SK-N-SH (cell line): Measurements from ENCODE around the gene DCST1. TPM values are rescaled to one million over a fixed set of nuclear protein-coding genes. Genes with fewer than 3 reads are reported as not detected.
A peak's percentile ranks its signal among the peaks of the same experiment; 100 is the strongest.

ENCODE experiments used
- CTCF ChIA-PET: fragments of 300-600, 350-600 bp; formaldehyde crosslinking; extraction: SDS; loops from one replicate; lab custom pipeline; 2021; lab: Yijun Ruan, JAX
- POLR2A ChIA-PET: fragments of 350-600 bp; sonication (Branson Sonifier 250); formaldehyde crosslinking; extraction: SDS; loops from one replicate; lab custom pipeline; 2020; ENCODE audit warnings: antibody characterized with exemption, inconsistent platforms; lab: Yijun Ruan, JAX
- DNase-seq: peaks from one replicate; pipeline ENCODE4 v3.0.0; 2012
- H2AFZ ChIP-seq: fragments of 200-600 bp; sonication (generic); 2 replicates; pipeline ENCODE4 v1.8.1; 2016; ENCODE audit warnings: antibody characterized with exemption, mild to moderate bottlenecking, low read depth
- H3F3A ChIP-seq: fragments of 200-600 bp; sonication (generic); replicated peaks from 2 replicates; pipeline ENCODE3; 2016; ENCODE audit warnings: antibody characterized with exemption, mild to moderate bottlenecking; ENCODE audit not compliant: insufficient read depth
- H3K27ac ChIP-seq, 2 experiments: fragments of 200-500 bp in 1 of 2; fragments of 200-600 bp in 1 of 2; sonication (Bioruptor generic) in 1 of 2; sonication (generic), shearing (Covaris generic) in 1 of 2; 2 replicates each; pipeline versions ENCODE4 v1.5.1 to v1.6.1; 2014 to 2016; ENCODE audit warnings: low read depth in 2 of 2, inconsistent platforms in 1 of 2, low read length in 1 of 2, mild to moderate bottlenecking in 1 of 2, mixed read lengths in 1 of 2
- H3K27me3 ChIP-seq: fragments of 200-600 bp; sonication (generic), shearing (Covaris generic); 2 replicates; pipeline ENCODE4 v1.6.1; 2016; ENCODE audit warnings: mixed run types; ENCODE audit not compliant: insufficient read depth
- H3K36me3 ChIP-seq, 2 experiments: fragments of 200-500 bp in 1 of 2; fragments of 200-600 bp in 1 of 2; sonication (Bioruptor generic) in 1 of 2; sonication (generic) in 1 of 2; replicated peaks in 1 of 2; 2 replicates each; pipeline versions ENCODE3 to v1.5.1; 2014 to 2016; ENCODE audit warnings: low read length in 1 of 2, mild to moderate bottlenecking in 1 of 2; ENCODE audit not compliant: insufficient read depth in 2 of 2, control insufficient read depth in 1 of 2
- H3K4me1 ChIP-seq, 2 experiments: fragments of 200-500 bp in 1 of 2; fragments of 200-600 bp in 1 of 2; sonication (Bioruptor generic) in 1 of 2; sonication (generic), shearing (Covaris generic) in 1 of 2; 2 replicates each; pipeline versions ENCODE4 v1.5.1 to v1.6.1; 2014 to 2016; ENCODE audit warnings: low read depth in 1 of 2, low read length in 1 of 2, mixed run types in 1 of 2; ENCODE audit not compliant: insufficient read depth in 2 of 2, control insufficient read depth in 1 of 2
- H3K4me2 ChIP-seq: fragments of 200-600 bp; sonication (generic), shearing (Covaris generic); 2 replicates; pipeline ENCODE4 v1.6.1; 2017; ENCODE audit warnings: mixed run types
- H3K4me3 ChIP-seq, 2 experiments: fragments of 200-500 bp in 1 of 2; fragments of 200-600 bp in 1 of 2; sonication (Bioruptor generic) in 1 of 2; sonication (generic), shearing (Covaris generic) in 1 of 2; 2 replicates each; pipeline versions ENCODE4 v1.5.1 to v1.8.1; 2014 to 2016; ENCODE audit warnings: low read depth in 2 of 2, inconsistent platforms in 1 of 2, low read length in 1 of 2, mild to moderate bottlenecking in 1 of 2, mixed read lengths in 1 of 2, moderate library complexity in 1 of 2
- H3K79me2 ChIP-seq: fragments of 200-600 bp; sonication (generic); 2 replicates; pipeline ENCODE4 v1.8.1; 2017; ENCODE audit warnings: mild to moderate bottlenecking; ENCODE audit not compliant: insufficient read depth
- H3K9ac ChIP-seq: fragments of 200-600 bp; sonication (generic); 2 replicates; pipeline ENCODE4 v1.6.1; 2017; ENCODE audit warnings: mixed run types
- H3K9me2 ChIP-seq: fragments of 200-600 bp; sonication (generic); 2 replicates; pipeline ENCODE4 v1.6.1; 2017; ENCODE audit warnings: mixed run types
- H3K9me3 ChIP-seq: fragments of 200-600 bp; sonication (generic); 2 replicates; pipeline ENCODE4 v1.6.1; 2017; ENCODE audit warnings: mixed run types, mild to moderate bottlenecking, moderate library complexity
- H4K20me1 ChIP-seq: fragments of 200-600 bp; sonication (generic); 2 replicates; pipeline ENCODE4 v1.6.1; 2017; ENCODE audit warnings: mild to moderate bottlenecking, mixed run types; ENCODE audit not compliant: insufficient read depth
- EZH2phosphoT487 ChIP-seq: fragments of 200-600 bp; sonication (generic); IDR thresholded peaks from 2 replicates; pipeline ENCODE4 v1.6.1; 2017; ENCODE audit warnings: low read depth, mixed run types, mild to moderate bottlenecking, antibody characterized with exemption, moderate library complexity, borderline replicate concordance
- FOXJ3 ChIP-seq: sonication (generic); formaldehyde crosslinking; IDR thresholded peaks from 2 replicates; pipeline ENCODE4 v1.5.1; 2020; ENCODE audit warnings: mild to moderate bottlenecking, missing genetic modification reagents
- JUND ChIP-seq: IDR thresholded peaks from 2 replicates; pipeline ENCODE4 v1.4.0; 2012
- MXI1 ChIP-seq: IDR thresholded peaks from 2 replicates; pipeline ENCODE4 v1.6.1; 2012; ENCODE audit warnings: mild to moderate bottlenecking, low read depth, low read length, improper control_type of control experiment
- NRF1 ChIP-seq: IDR thresholded peaks from 2 replicates; pipeline ENCODE4 v1.6.1; 2012; ENCODE audit warnings: low read depth, mild to moderate bottlenecking, low read length
- RFX5 ChIP-seq: IDR thresholded peaks from 2 replicates; pipeline ENCODE4 v1.6.1; 2012; ENCODE audit warnings: mild to moderate bottlenecking, improper control_type of control experiment, low read length
- TAF1 ChIP-seq: IDR thresholded peaks from 2 replicates; pipeline ENCODE4 v1.6.1; 2012; ENCODE audit warnings: low read depth, mild to moderate bottlenecking, low read length, moderate library complexity, borderline replicate concordance
- TCF12 ChIP-seq: IDR thresholded peaks from 2 replicates; pipeline ENCODE4 v1.4.0; 2012
- TEAD4 ChIP-seq: IDR thresholded peaks from 2 replicates; pipeline ENCODE4 v1.4.0; 2012; ENCODE audit warnings: mild to moderate bottlenecking, borderline replicate concordance; ENCODE audit not compliant: insufficient read depth
- WGBS: methylation state at CpG from one replicate; pipeline ENCODE4 v1.1.6; 2017; ENCODE audit warnings: low lambda C conversion rate; 5-methylcytosine and 5-hydroxymethylcytosine counted together
- polyA plus RNA-seq, 3 experiments: library from polyadenylated mRNA; depleted of rRNA; stranded (reverse); fragments of >200 nt; gene quantifications; 2 replicates each; pipeline ENCODE4 v1.2.3, GENCODE V29; 2012
- TF ChIP-seq, protein P1 (sequence below): IDR thresholded peaks from 2 replicates; pipeline ENCODE4; 2012
- TF ChIP-seq, protein P2 (sequence below): fragments of 200-600 bp; sonication (generic); IDR thresholded peaks from 2 replicates; pipeline ENCODE4 v1.6.1; 2017; ENCODE audit warnings: antibody characterized with exemption, mild to moderate bottlenecking, moderate library complexity
- TF ChIP-seq, protein P3 (sequence below): IDR thresholded peaks from 2 replicates; pipeline ENCODE4 v1.4.0; 2012; ENCODE audit warnings: low read depth, borderline replicate concordance
- TF ChIP-seq, protein P4 (sequence below): IDR thresholded peaks from 2 replicates; pipeline ENCODE4 v1.6.1; 2012; ENCODE audit warnings: mild to moderate bottlenecking, low read depth, low read length, moderate library complexity
- TF ChIP-seq, protein P5 (sequence below): IDR thresholded peaks from 2 replicates; pipeline ENCODE4 v1.4.0; 2012; ENCODE audit warnings: low read depth

The DCST1 gene
- polyA plus RNA-seq, 1 of the 3 experiments (the other 2 are of a cell fraction), result not detected

DNA sequence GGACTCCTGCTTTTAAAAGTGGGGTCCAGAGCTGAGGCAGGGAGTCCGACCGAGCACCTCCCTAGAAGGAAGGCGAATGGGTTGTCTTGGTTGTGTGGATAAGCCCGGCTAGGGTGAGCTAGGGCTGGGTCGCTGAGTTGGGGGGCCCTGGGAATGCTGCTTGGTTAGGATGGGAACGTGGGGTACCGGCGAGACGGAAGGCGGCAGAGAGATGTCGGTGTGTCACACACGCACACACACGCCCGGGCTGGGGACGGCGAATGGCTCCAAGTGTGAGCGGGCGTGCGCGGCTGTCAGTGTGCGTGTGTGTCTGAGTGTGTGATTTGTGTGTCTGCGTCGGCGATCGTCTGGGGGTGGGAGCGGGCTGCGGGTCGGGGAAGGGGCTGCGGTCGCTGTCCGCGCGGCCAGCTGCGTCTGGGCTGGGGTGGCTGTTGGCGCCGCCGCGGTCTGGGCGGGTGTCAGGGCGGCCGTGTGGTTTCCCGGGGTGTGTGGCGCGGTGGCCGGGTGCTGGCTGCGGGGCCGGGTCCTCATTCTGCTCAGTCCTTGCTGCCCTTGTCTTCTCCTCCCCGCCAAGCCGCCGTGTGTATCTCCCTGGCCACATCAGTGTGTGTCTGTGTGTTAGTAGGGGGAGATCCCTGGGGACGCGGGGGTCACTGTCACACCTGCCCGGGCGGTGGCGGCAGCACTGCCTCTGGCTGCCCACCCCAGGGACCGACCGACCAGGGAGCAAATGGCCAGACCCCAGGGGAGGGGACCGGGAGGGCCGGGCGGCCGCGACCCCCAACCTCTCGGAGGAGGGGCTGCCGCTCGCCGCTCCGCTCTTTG lies 46.1 kb downstream of the DCST1 start:
- no peak overlapping the region for H3K9ac ChIP-seq
- WGBS, result 1% methylated on average over 37 of the region's 67 CpGs
- peak; percentile 75 for DNase-seq
- peaks cover 23% of the 10 kb centered on the region for H3K27me3 ChIP-seq
- peak overlapping the region; percentile 87 for H3K4me2 ChIP-seq
- peaks cover 10% of the 10 kb centered on the region for H3F3A ChIP-seq
- H3K79me2 ChIP-seq, result no peaks in the 10 kb centered on the region
- CTCF ChIA-PET, result interaction anchor here (1.0 to 29.9 kb wide), 14 partner anchors 11 to 117 kb away, joined by 3 to 573 read pairs (median 4); partner anchors contain the start of genes ADAM15, DCST1, DCST2 and EFNA4
- H3K27ac ChIP-seq, result peak overlapping the region in 1 of 2 experiments; percentile 71; a peak in 1 of 4 replicates
- TF ChIP-seq MXI1, result peak; percentile 71; the same call in 1 of the 2 replicates
- TF ChIP-seq, protein P1, sequence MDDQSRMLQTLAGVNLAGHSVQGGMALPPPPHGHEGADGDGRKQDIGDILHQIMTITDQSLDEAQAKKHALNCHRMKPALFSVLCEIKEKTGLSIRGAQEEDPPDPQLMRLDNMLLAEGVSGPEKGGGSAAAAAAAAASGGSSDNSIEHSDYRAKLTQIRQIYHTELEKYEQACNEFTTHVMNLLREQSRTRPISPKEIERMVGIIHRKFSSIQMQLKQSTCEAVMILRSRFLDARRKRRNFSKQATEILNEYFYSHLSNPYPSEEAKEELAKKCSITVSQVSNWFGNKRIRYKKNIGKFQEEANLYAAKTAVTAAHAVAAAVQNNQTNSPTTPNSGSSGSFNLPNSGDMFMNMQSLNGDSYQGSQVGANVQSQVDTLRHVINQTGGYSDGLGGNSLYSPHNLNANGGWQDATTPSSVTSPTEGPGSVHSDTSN, result no peak
- TF ChIP-seq TCF12, result no peak
- TF ChIP-seq, protein P2, sequence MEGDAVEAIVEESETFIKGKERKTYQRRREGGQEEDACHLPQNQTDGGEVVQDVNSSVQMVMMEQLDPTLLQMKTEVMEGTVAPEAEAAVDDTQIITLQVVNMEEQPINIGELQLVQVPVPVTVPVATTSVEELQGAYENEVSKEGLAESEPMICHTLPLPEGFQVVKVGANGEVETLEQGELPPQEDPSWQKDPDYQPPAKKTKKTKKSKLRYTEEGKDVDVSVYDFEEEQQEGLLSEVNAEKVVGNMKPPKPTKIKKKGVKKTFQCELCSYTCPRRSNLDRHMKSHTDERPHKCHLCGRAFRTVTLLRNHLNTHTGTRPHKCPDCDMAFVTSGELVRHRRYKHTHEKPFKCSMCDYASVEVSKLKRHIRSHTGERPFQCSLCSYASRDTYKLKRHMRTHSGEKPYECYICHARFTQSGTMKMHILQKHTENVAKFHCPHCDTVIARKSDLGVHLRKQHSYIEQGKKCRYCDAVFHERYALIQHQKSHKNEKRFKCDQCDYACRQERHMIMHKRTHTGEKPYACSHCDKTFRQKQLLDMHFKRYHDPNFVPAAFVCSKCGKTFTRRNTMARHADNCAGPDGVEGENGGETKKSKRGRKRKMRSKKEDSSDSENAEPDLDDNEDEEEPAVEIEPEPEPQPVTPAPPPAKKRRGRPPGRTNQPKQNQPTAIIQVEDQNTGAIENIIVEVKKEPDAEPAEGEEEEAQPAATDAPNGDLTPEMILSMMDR, result no peak
- TF ChIP-seq, protein P3, sequence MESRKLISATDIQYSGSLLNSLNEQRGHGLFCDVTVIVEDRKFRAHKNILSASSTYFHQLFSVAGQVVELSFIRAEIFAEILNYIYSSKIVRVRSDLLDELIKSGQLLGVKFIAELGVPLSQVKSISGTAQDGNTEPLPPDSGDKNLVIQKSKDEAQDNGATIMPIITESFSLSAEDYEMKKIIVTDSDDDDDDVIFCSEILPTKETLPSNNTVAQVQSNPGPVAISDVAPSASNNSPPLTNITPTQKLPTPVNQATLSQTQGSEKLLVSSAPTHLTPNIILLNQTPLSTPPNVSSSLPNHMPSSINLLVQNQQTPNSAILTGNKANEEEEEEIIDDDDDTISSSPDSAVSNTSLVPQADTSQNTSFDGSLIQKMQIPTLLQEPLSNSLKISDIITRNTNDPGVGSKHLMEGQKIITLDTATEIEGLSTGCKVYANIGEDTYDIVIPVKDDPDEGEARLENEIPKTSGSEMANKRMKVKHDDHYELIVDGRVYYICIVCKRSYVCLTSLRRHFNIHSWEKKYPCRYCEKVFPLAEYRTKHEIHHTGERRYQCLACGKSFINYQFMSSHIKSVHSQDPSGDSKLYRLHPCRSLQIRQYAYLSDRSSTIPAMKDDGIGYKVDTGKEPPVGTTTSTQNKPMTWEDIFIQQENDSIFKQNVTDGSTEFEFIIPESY, result no peak
- TF ChIP-seq FOXJ3 (CRISPR knock-in tag), result no peak
- TF ChIP-seq, protein P4, sequence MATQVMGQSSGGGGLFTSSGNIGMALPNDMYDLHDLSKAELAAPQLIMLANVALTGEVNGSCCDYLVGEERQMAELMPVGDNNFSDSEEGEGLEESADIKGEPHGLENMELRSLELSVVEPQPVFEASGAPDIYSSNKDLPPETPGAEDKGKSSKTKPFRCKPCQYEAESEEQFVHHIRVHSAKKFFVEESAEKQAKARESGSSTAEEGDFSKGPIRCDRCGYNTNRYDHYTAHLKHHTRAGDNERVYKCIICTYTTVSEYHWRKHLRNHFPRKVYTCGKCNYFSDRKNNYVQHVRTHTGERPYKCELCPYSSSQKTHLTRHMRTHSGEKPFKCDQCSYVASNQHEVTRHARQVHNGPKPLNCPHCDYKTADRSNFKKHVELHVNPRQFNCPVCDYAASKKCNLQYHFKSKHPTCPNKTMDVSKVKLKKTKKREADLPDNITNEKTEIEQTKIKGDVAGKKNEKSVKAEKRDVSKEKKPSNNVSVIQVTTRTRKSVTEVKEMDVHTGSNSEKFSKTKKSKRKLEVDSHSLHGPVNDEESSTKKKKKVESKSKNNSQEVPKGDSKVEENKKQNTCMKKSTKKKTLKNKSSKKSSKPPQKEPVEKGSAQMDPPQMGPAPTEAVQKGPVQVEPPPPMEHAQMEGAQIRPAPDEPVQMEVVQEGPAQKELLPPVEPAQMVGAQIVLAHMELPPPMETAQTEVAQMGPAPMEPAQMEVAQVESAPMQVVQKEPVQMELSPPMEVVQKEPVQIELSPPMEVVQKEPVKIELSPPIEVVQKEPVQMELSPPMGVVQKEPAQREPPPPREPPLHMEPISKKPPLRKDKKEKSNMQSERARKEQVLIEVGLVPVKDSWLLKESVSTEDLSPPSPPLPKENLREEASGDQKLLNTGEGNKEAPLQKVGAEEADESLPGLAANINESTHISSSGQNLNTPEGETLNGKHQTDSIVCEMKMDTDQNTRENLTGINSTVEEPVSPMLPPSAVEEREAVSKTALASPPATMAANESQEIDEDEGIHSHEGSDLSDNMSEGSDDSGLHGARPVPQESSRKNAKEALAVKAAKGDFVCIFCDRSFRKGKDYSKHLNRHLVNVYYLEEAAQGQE, result no peak
- TF ChIP-seq JUND, result no peak
- TF ChIP-seq NRF1, result no peak
- no peak for TF ChIP-seq TAF1
- TF ChIP-seq EZH2phosphoT487, result 0 out of 2 replicates have a peak, but pooled peaks have one; percentile 46
- TF ChIP-seq RFX5, result no peak
- no peak for TF ChIP-seq TEAD4
- TF ChIP-seq, protein P5, sequence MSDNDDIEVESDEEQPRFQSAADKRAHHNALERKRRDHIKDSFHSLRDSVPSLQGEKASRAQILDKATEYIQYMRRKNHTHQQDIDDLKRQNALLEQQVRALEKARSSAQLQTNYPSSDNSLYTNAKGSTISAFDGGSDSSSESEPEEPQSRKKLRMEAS, result no peak
- TF ChIP-seq, all 33 proteins: peak for 2
- POLR2A ChIA-PET, result interaction anchor here (0.5 to 1.9 kb wide), 7 partner anchors 10 to 115 kb away, joined by 3 to 8 read pairs (median 3); partner anchors contain the start of gene ADAM15
- Histone ChIP-seq H3K4me1 (peaks cover 21 to 23% of the 10 kb centered on the region in 2 experiments; a peak in 3 of 4 replicates), H3K9me3 (no peaks in the 10 kb centered on the region), H3K4me3 (peak overlapping the region; percentile 55 to 62), H4K20me1 (no peaks in the 10 kb centered on the region), H2AFZ (no peak overlapping the region), H3K9me2 (no peaks in the 10 kb centered on the region), H3K36me3 (no peaks in the 10 kb centered on the region)
